K562 (cell line): ENCODE results near the gene STIM1. TPM values are rescaled to one million over a fixed set of nuclear protein-coding genes. Genes with fewer than 3 reads are reported as not detected.
A peak's percentile ranks its signal among the peaks of the same experiment; 100 is the strongest.

ENCODE experiments used
- CHD2 ChIP-seq: IDR thresholded peaks from 2 replicates; pipeline ENCODE4 v1.6.1; 2011; ENCODE audit warnings: low read depth, low read length
- CREM ChIP-seq: IDR thresholded peaks from 2 replicates; pipeline ENCODE4 v1.6.1; 2014; ENCODE audit warnings: antibody characterized with exemption, low read depth
- EP300 ChIP-seq: IDR thresholded peaks from 2 replicates; pipeline ENCODE4 v1.6.1; 2012; ENCODE audit warnings: low read length, improper control_type of control experiment
- JUND ChIP-seq, 2 experiments: IDR thresholded peaks; 2 replicates in 1 of 2; 3 replicates in 1 of 2; pipeline ENCODE4 v1.6.1; 2011; ENCODE audit warnings: borderline replicate concordance in 2 of 2, low read depth in 2 of 2, low read length in 2 of 2, improper control_type of control experiment in 1 of 2, missing biosample characterization in 1 of 2, missing genetic modification characterization in 1 of 2, missing genetic modification reagents in 1 of 2
- KAT8 ChIP-seq: fragments of 450-650 bp; IDR thresholded peaks from 2 replicates; pipeline ENCODE4 v1.6.1; 2016; ENCODE audit warnings: low read depth, mild to moderate bottlenecking
- KDM1A ChIP-seq, 2 experiments: fragments of 450-650 bp; IDR thresholded peaks; 2 replicates each; pipeline ENCODE4 v1.6.1; 2016; ENCODE audit warnings: mild to moderate bottlenecking in 2 of 2
- L3MBTL2 ChIP-seq: fragments of 450-650 bp; IDR thresholded peaks from 2 replicates; pipeline ENCODE4 v1.6.1; 2016; ENCODE audit warnings: mild to moderate bottlenecking, moderate library complexity
- LCOR ChIP-seq: sonication (generic); formaldehyde crosslinking; IDR thresholded peaks from 2 replicates; pipeline ENCODE4 v1.8.0; 2022; ENCODE audit warnings: mild to moderate bottlenecking, missing genetic modification reagents
- MNT ChIP-seq, 2 experiments: fragments of 450-650 bp; conservative IDR thresholded peaks; 2 replicates each; pipeline ENCODE4 v1.6.1; 2017; ENCODE audit warnings: mild to moderate bottlenecking in 2 of 2, moderate library complexity in 2 of 2
- NEUROD1 ChIP-seq: fragments of 150-350 bp; IDR thresholded peaks from 2 replicates; pipeline ENCODE4 v1.6.1; 2014; ENCODE audit warnings: borderline replicate concordance, low read length, low read depth; ENCODE audit not compliant: partially characterized antibody
- NFATC3 ChIP-seq: fragments of 450-650 bp; IDR thresholded peaks from 2 replicates; pipeline ENCODE4 v1.6.1; 2017; ENCODE audit warnings: mild to moderate bottlenecking
- NR2C1 ChIP-seq, 2 experiments: fragments of 450-650 bp; IDR thresholded peaks; 2 replicates each; pipeline ENCODE4 v1.6.1; 2017; ENCODE audit warnings: mild to moderate bottlenecking in 2 of 2, antibody characterized with exemption in 1 of 2, inconsistent platforms in 1 of 2, missing compliant biosample characterization in 1 of 2, missing genetic modification characterization in 1 of 2
- RFX7 ChIP-seq: fragments of 250-450 bp; sonication (Bioruptor Pico); IDR thresholded peaks from 2 replicates; pipeline ENCODE4 v1.5.1; 2021; ENCODE audit warnings: mild to moderate bottlenecking
- SETDB1 ChIP-seq: IDR thresholded peaks from one replicate; pipeline ENCODE4 v1.6.1; 2012; ENCODE audit warnings: low read length, control low read depth, inconsistent platforms
- TAL1 ChIP-seq: fragments of 450-650 bp; IDR thresholded peaks from 2 replicates; pipeline ENCODE4 v1.6.1; 2016; ENCODE audit warnings: mild to moderate bottlenecking
- ZNF589 ChIP-seq: fragments of 200-800 bp; sonication (Bioruptor generic); IDR thresholded peaks from 2 replicates; pipeline ENCODE4 v1.6.1; 2016; ENCODE audit warnings: low read depth, missing genetic modification characterization, missing compliant biosample characterization
- polyA plus RNA-seq, 8 experiments: library from polyadenylated mRNA; depleted of rRNA in 4 of 8; stranded (reverse) in 5 of 8; unstranded in 3 of 8; fragments of >200 nt; fragmentation: Nextera tagmentation in 2 of 8; fragmentation: Illumina TruSeq in 1 of 8; extraction: Ambion mirVana in 2 of 8; extraction: Trizol in 1 of 8; gene quantifications; 2 replicates each; pipeline versions ENCODE4 v1.2.1 to v1.2.3, GENCODE V29; 2011 to 2014; ENCODE audit warnings: inconsistent platforms in 1 of 8, missing spikeins in 1 of 8
- total RNA-seq, 7 experiments: library from RNA; depleted of rRNA in 6 of 7; stranded (reverse); fragments of >200 nt in 6 of 7; fragmentation: Illumina TruSeq in 2 of 7; extraction: Trizol in 2 of 7; gene quantifications; 2 replicates each; pipeline versions ENCODE4 v1.2.1 to v1.2.3, GENCODE V29; 2011 to 2021; ENCODE audit warnings: low replicate concordance in 1 of 7
- TF ChIP-seq, protein P1 (sequence below): sonication (generic); formaldehyde crosslinking; IDR thresholded peaks from 2 replicates; pipeline ENCODE4 v1.8.1; 2022; ENCODE audit warnings: missing genetic modification reagents
- TF ChIP-seq, protein P2 (sequence below): fragments of 450-650 bp; IDR thresholded peaks from 2 replicates; pipeline ENCODE4 v1.6.1; 2016; ENCODE audit warnings: mild to moderate bottlenecking
- TF ChIP-seq, protein P3 (sequence below): fragments of 450-650 bp; IDR thresholded peaks from 2 replicates; pipeline ENCODE4 v1.6.1; 2016; ENCODE audit warnings: low read depth, mild to moderate bottlenecking, moderate library complexity
- TF ChIP-seq, protein P4 (sequence below): fragments of 450-650 bp; formaldehyde crosslinking; IDR thresholded peaks from 2 replicates; pipeline ENCODE4 v1.4.0; 2020; ENCODE audit warnings: mild to moderate bottlenecking, moderate library complexity

Gene STIM1
- total and polyA plus RNA-seq, 9 of the 15 experiments (the other 6 are each of a cell fraction or from before 2014, with no cell fraction given) = 7.7 to 50.5 (median 22.5) TPM

DNA sequence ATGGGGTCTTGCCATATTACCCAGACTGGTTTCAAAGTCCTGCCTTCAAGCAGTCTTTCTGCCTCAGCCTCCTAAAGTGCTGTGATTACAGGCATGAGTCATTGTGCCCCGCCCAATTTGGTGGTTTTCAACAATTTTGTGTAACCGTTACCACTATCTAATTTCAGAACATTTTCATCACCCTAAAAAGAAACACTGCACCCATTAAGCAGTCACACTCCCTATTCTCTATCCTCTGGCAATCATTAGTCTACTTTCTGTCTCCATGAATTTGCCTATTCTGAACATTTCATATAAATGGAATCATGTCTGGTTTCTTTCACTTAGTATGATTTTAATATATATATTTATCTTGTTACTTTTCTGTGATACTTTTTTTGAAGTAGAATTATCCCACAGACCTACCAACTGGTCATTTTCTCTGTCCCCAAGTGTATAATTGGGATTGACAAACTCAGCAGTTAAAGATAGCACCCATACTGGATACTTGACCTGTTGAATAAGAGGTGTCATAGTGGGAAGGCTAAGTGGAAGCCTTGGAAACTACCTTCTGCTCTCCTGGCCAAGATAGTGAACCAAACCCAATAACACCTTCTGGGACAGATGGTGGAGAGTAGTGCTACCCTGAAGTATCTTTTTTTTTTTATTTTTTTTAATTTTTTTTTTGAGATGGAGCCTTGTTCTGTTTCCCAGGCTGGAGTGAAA lies 64.8 kb downstream of the STIM1 start (continued):
- TF ChIP-seq ZNF589 (peak; percentile 77; the same call in 1 of the 2 replicates), MNT (conservative IDR thresholded peaks at IDR 0.05) (peak in 1 of 2 experiments; percentile 48; a peak in 1 of 4 replicates), SETDB1 (no peak), KDM1A (IDR thresholded peaks at IDR 0.05) (peak; percentile 91), NFATC3 (0 out of 2 replicates have a peak, but pooled peaks have one; percentile 24), CHD2 (no peak), EP300 (peak; percentile 98), JUND (IDR thresholded peaks at IDR 0.05; ENCODE audit: borderline replicate concordance, low read depth, low read length) (peak; percentile 99), JUND (tag; IDR thresholded peaks at IDR 0.05; ENCODE audit: borderline replicate concordance, low read depth, low read length) (peak; percentile 97), TAL1 (0 out of 2 replicates have a peak, but pooled peaks have one; percentile 23), LCOR (CRISPR knock-in tag) (peak; percentile 91), CREM (peak; percentile 41), L3MBTL2 (peak; percentile 51; the same call in 1 of the 2 replicates), KAT8 (no peak), NR2C1 (IDR thresholded peaks at IDR 0.05) (no peak), NR2C1 (tag; IDR thresholded peaks at IDR 0.05) (0 out of 2 replicates have a peak, but pooled peaks have one; percentile 22), RFX7 (CRISPR knock-in tag) (no peak), NEUROD1 (peak; percentile 40)
- TF ChIP-seq, protein P1, sequence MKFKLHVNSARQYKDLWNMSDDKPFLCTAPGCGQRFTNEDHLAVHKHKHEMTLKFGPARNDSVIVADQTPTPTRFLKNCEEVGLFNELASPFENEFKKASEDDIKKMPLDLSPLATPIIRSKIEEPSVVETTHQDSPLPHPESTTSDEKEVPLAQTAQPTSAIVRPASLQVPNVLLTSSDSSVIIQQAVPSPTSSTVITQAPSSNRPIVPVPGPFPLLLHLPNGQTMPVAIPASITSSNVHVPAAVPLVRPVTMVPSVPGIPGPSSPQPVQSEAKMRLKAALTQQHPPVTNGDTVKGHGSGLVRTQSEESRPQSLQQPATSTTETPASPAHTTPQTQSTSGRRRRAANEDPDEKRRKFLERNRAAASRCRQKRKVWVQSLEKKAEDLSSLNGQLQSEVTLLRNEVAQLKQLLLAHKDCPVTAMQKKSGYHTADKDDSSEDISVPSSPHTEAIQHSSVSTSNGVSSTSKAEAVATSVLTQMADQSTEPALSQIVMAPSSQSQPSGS = no peak
- TF ChIP-seq, protein P2, sequence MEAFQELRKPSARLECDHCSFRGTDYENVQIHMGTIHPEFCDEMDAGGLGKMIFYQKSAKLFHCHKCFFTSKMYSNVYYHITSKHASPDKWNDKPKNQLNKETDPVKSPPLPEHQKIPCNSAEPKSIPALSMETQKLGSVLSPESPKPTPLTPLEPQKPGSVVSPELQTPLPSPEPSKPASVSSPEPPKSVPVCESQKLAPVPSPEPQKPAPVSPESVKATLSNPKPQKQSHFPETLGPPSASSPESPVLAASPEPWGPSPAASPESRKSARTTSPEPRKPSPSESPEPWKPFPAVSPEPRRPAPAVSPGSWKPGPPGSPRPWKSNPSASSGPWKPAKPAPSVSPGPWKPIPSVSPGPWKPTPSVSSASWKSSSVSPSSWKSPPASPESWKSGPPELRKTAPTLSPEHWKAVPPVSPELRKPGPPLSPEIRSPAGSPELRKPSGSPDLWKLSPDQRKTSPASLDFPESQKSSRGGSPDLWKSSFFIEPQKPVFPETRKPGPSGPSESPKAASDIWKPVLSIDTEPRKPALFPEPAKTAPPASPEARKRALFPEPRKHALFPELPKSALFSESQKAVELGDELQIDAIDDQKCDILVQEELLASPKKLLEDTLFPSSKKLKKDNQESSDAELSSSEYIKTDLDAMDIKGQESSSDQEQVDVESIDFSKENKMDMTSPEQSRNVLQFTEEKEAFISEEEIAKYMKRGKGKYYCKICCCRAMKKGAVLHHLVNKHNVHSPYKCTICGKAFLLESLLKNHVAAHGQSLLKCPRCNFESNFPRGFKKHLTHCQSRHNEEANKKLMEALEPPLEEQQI = peak; percentile 27; the same call in 1 of the 2 replicates
- TF ChIP-seq, protein P3, sequence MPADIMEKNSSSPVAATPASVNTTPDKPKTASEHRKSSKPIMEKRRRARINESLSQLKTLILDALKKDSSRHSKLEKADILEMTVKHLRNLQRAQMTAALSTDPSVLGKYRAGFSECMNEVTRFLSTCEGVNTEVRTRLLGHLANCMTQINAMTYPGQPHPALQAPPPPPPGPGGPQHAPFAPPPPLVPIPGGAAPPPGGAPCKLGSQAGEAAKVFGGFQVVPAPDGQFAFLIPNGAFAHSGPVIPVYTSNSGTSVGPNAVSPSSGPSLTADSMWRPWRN = peak; percentile 51; the same call in 1 of the 2 replicates
- TF ChIP-seq, protein P4, sequence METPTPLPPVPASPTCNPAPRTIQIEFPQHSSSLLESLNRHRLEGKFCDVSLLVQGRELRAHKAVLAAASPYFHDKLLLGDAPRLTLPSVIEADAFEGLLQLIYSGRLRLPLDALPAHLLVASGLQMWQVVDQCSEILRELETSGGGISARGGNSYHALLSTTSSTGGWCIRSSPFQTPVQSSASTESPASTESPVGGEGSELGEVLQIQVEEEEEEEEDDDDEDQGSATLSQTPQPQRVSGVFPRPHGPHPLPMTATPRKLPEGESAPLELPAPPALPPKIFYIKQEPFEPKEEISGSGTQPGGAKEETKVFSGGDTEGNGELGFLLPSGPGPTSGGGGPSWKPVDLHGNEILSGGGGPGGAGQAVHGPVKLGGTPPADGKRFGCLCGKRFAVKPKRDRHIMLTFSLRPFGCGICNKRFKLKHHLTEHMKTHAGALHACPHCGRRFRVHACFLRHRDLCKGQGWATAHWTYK (CRISPR knock-in tag) = 0 out of 2 replicates have a peak, but pooled peaks have one; percentile 54
